ENCODE data around the gene CST6. TPM values are rescaled to one million over a fixed set of nuclear protein-coding genes. Genes with fewer than 3 reads are reported as not detected.

Gene CST6
- total and polyA plus RNA-seq, 2 experiments from 2014 or later, result 3.0 to 9.4 TPM

DNA sequence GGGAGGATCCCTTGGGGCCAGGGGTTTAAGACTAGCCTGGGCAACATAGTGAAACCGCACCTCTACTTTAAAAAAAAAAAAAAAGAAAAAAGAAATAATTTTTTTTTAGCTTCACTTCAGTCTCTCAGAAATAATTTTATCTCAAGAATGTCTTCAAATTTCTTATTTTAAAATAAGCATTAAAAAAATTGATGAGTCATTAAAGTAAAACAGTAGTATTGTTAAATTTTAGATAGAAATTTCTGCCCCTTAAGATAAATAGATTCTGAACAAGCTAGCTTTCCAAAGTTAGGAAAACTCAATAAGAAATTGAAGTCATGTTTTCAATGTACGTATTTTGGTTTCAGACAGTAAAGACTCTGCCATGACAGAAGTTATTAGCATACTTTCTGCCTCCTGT lies 50.6 kb downstream of the CST6 start:
- TF ChIP-seq CTCF (IDR thresholded peaks at IDR 0.05; ENCODE audit: poor library complexity) (no peak), EZH2 (IDR thresholded peaks at IDR 0.05; ENCODE audit: borderline replicate concordance) (no peak), EZH2phosphoT487 (IDR thresholded peaks at IDR 0.05; ENCODE audit: low read depth, severe bottlenecking, unreplicated experiment) (no peak)
- Histone ChIP-seq H3K9me2 (replicated peaks; ENCODE audit: insufficient read depth) (no peaks in the 10 kb centered on the region), H3K27me3 (no peaks in the 10 kb centered on the region), H3K36me3 (replicated peaks; ENCODE audit: insufficient read depth, low read depth) (peaks cover 10% of the 10 kb centered on the region), H3K9me3 (ENCODE audit: low read depth) (no peaks in the 10 kb centered on the region), H3K27ac (no peak overlapping the region), H2AFZ (no peak overlapping the region), H4K20me1 (ENCODE audit: insufficient read depth, poor library complexity, severe bottlenecking) (no peaks in the 10 kb centered on the region), H3K4me2 (no peak overlapping the region), H3K79me2 (peaks cover 34% of the 10 kb centered on the region), H3K4me3 (no peak overlapping the region), H3K4me1 (ENCODE audit: insufficient read depth) (no peaks in the 10 kb centered on the region)
- WGBS (ENCODE audit: low lambda C conversion rate, missing lambda C conversion rate), result 92% methylated on average over 2 of the region's 2 CpGs
- no peak for DNase-seq (ENCODE audit: low spot score)

Other genes with a start within 250 kb of the CST6 start
- 19.5 and 20.9 TPM in 2 replicates for gene AP5B1, start 231.0 kb upstream of the CST6 start, total RNA-seq
- gene AP5B1, start 231.0 kb upstream of the CST6 start, polyA plus RNA-seq, result 24.8 and 27.1 TPM in 2 replicates
- 26.0 and 26.3 TPM in 2 replicates for gene OVOL1, start 224.9 kb upstream of the CST6 start, total RNA-seq
- 20.6 and 20.8 TPM in 2 replicates for gene OVOL1, start 224.9 kb upstream of the CST6 start, polyA plus RNA-seq
- 2.3 and 2.9 TPM in 2 replicates for gene SNX32, start 178.0 kb upstream of the CST6 start, total RNA-seq
- gene SNX32, start 178.0 kb upstream of the CST6 start, polyA plus RNA-seq, result 5.1 and 6.0 TPM in 2 replicates
- gene CFL1, start 153.8 kb upstream of the CST6 start, total RNA-seq, result 720 and 758 TPM in 2 replicates
- gene CFL1, start 153.8 kb upstream of the CST6 start, polyA plus RNA-seq, result 1,698 and 1,708 TPM in 2 replicates
- 22.3 and 23.8 TPM in 2 replicates for gene MUS81, start 151.6 kb upstream of the CST6 start, total RNA-seq
- gene MUS81, start 151.6 kb upstream of the CST6 start, polyA plus RNA-seq, result 47.0 and 51.7 TPM in 2 replicates
- gene EFEMP2, start 139.2 kb upstream of the CST6 start, total RNA-seq, result 65.2 and 69.7 TPM in 2 replicates
- 197 and 230 TPM in 2 replicates for gene EFEMP2, start 139.2 kb upstream of the CST6 start, polyA plus RNA-seq
- gene CTSW, start 132.2 kb upstream of the CST6 start, total RNA-seq, result not detected in 2 replicates
- 0.15 and 0.56 TPM in 2 replicates for gene CTSW, start 132.2 kb upstream of the CST6 start, polyA plus RNA-seq
- gene FIBP, start 123.5 kb upstream of the CST6 start, total RNA-seq, result 72.6 and 74.9 TPM in 2 replicates
- gene FIBP, start 123.5 kb upstream of the CST6 start, polyA plus RNA-seq, result 93.6 and 101 TPM in 2 replicates
- 15.1 and 21.5 TPM in 2 replicates for gene CCDC85B, start 121.3 kb upstream of the CST6 start, total RNA-seq
- gene CCDC85B, start 121.3 kb upstream of the CST6 start, polyA plus RNA-seq, result 38.2 and 41.6 TPM in 2 replicates
- gene FOSL1, start 111.6 kb upstream of the CST6 start, total RNA-seq, result 4.5 and 4.7 TPM in 2 replicates
- 16.5 and 20.1 TPM in 2 replicates for gene FOSL1, start 111.6 kb upstream of the CST6 start, polyA plus RNA-seq
- gene C11orf68, start 92.9 kb upstream of the CST6 start, total RNA-seq, result 20.8 and 26.3 TPM in 2 replicates
- 53.2 and 59.3 TPM in 2 replicates for gene C11orf68, start 92.9 kb upstream of the CST6 start, polyA plus RNA-seq
- gene DRAP1, start 92.6 kb upstream of the CST6 start, total RNA-seq, result 59.1 and 65.3 TPM in 2 replicates
- gene DRAP1, start 92.6 kb upstream of the CST6 start, polyA plus RNA-seq, result 158 and 173 TPM in 2 replicates
- gene TSGA10IP, start 66.5 kb upstream of the CST6 start, total RNA-seq, result not detected in 2 replicates
- not detected in 2 replicates for gene TSGA10IP, start 66.5 kb upstream of the CST6 start, polyA plus RNA-seq
- 10.9 and 32.5 TPM in 2 replicates for gene SART1, start 50.3 kb upstream of the CST6 start, total RNA-seq
- gene SART1, start 50.3 kb upstream of the CST6 start, polyA plus RNA-seq, result 34.1 and 37.5 TPM in 2 replicates
- gene EIF1AD, start 9.9 kb upstream of the CST6 start, total RNA-seq, result 25.6 and 27.0 TPM in 2 replicates
- 19.4 and 24.8 TPM in 2 replicates for gene EIF1AD, start 9.9 kb upstream of the CST6 start, polyA plus RNA-seq
- gene BANF1, start 9.5 kb upstream of the CST6 start, total RNA-seq, result 22.8 and 37.8 TPM in 2 replicates
- gene BANF1, start 9.5 kb upstream of the CST6 start, polyA plus RNA-seq, result 197 and 215 TPM in 2 replicates
- not detected in 2 replicates for gene CATSPER1, start 14.5 kb downstream of the CST6 start, total RNA-seq
- not detected in 2 replicates for gene CATSPER1, start 14.5 kb downstream of the CST6 start, polyA plus RNA-seq
- 0.68 and 0.80 TPM in 2 replicates for gene GAL3ST3, start 37.2 kb downstream of the CST6 start, total RNA-seq
- gene GAL3ST3, start 37.2 kb downstream of the CST6 start, polyA plus RNA-seq, result 1.1 and 2.6 TPM in 2 replicates
- gene SF3B2, start 40.4 kb downstream of the CST6 start, total RNA-seq, result 109 and 120 TPM in 2 replicates
- 155 and 170 TPM in 2 replicates for gene SF3B2, start 40.4 kb downstream of the CST6 start, polyA plus RNA-seq
- 23.5 and 28.2 TPM in 2 replicates for gene PACS1, start 58.3 kb downstream of the CST6 start, total RNA-seq
- gene PACS1, start 58.3 kb downstream of the CST6 start, polyA plus RNA-seq, result 70.1 and 71.5 TPM in 2 replicates
- gene KLC2, start 245.7 kb downstream of the CST6 start, total RNA-seq, result 13.4 and 19.2 TPM in 2 replicates
- gene KLC2, start 245.7 kb downstream of the CST6 start, polyA plus RNA-seq, result 28.8 and 35.3 TPM in 2 replicates